NCI-H2196 (cell line): ENCODE measurements around the gene VASN.

ENCODE experiments used
- DNase-seq: peaks from one replicate; lab custom pipeline; 2025; ENCODE audit not compliant: unreplicated experiment; lab: John Stamatoyannopoulos, UW

The VASN gene

GRCh38 chr16:4419402-4419959, 47.8 kb downstream of the VASN start:
- no peak for DNase-seq

- no peak for DNase-seq
Measured at GRCh38 chr16:4420505-4421105, 49.0 kb downstream of the VASN start.

GRCh38 chr16:4425378-4426020, 53.9 kb downstream of the VASN start, which contains the start of gene DNAJA3:
Gene DNAJA3 (plus strand): TSS chr16:4425868. CDS start chr16:4425882, 14 bp downstream.
- DNase-seq = peak; percentile 97

GRCh38 chr16:4426021-4426684, 54.5 kb downstream of the VASN start:
- DNase-seq = no peak

- no peak for DNase-seq
Measured at GRCh38 chr16:4426722-4427372, 55.2 kb downstream of the VASN start.

GRCh38 chr16:4428500-4428899, 56.9 kb downstream of the VASN start:
- DNase-seq = no peak

GRCh38 chr16:4431023-4431422, 59.4 kb downstream of the VASN start:
- no peak for DNase-seq
